Measurements from ENCODE around the gene KHDC1. TPM values are rescaled to one million over a fixed set of nuclear protein-coding genes. Genes with fewer than 3 reads are reported as not detected.
A peak's percentile ranks its signal among the peaks of the same experiment; 100 is the strongest.

KHDC1 gene
- total RNA-seq, 1 experiment from 2014 or later = 7.7 TPM

GRCh38 chr6:73309535-73309784 lies 46.5 kb upstream of the KHDC1 start:
- Histone ChIP-seq H3K4me2 (ENCODE audit: insufficient read depth, insufficient read length, low read length) (peak overlapping the region; percentile 89), H3K23ac (ENCODE audit: insufficient read length, low read depth, low read length) (no peak overlapping the region), H4K8ac (replicated peaks; ENCODE audit: insufficient read length, low read depth, low read length) (no peak overlapping the region), H3K9me3 (ENCODE audit: control insufficient read depth, low read depth, low read length) (no peaks in the 10 kb centered on the region), H2AFZ (ENCODE audit: low read length) (peak overlapping the region; percentile 9), H3K56ac (ENCODE audit: insufficient read length, low read depth, low read length) (no peak overlapping the region), H2BK120ac (ENCODE audit: low read depth, low read length, poor library complexity, severe bottlenecking) (no peak overlapping the region), H3K27me3 (ENCODE audit: insufficient read depth, low read length) (no peaks in the 10 kb centered on the region), H3K9ac (ENCODE audit: extremely low read depth, insufficient read length, low read length) (peak overlapping the region; percentile 69), H2BK15ac (ENCODE audit: low read depth, low read length) (no peak overlapping the region), H3K4me1 (ENCODE audit: insufficient read depth, low read length) (no peaks in the 10 kb centered on the region; the same call in 1 of the 2 replicates), H3K14ac (ENCODE audit: insufficient read depth, low read length) (peak overlapping the region; percentile 98; the same call in 1 of the 2 replicates), H4K5ac (ENCODE audit: insufficient read length, low read depth, low read length) (no peak overlapping the region), H2BK12ac (ENCODE audit: insufficient read length, low read depth, low read length) (no peak overlapping the region), H3K23me2 (ENCODE audit: insufficient read length, low read depth, low read length, poor library complexity, severe bottlenecking) (peaks cover 17% of the 10 kb centered on the region), H4K20me1 (ENCODE audit: control insufficient read depth, insufficient read depth, insufficient read length) (no peaks in the 10 kb centered on the region), H2BK5ac (ENCODE audit: insufficient read length, low read length) (no peak overlapping the region), H3K4ac (ENCODE audit: low read depth, low read length) (no peak overlapping the region), H4K91ac (ENCODE audit: insufficient read length, low read depth, low read length) (no peak overlapping the region), H3K79me2 (ENCODE audit: insufficient read depth, low read length) (0 out of 2 replicates have a peak, but pooled peaks cover 2% of the 10 kb centered on the region), H3K79me1 (ENCODE audit: insufficient read depth, low read depth, low read length, poor library complexity, severe bottlenecking) (peaks cover 3% of the 10 kb centered on the region), H3K18ac (ENCODE audit: insufficient read length, low read depth, low read length) (peak overlapping the region; percentile 94), H2BK20ac (ENCODE audit: low read depth, low read length, poor library complexity, severe bottlenecking) (no peak overlapping the region), H2AK5ac (ENCODE audit: insufficient read length, low read length) (no peak overlapping the region), H3K27ac (ENCODE audit: insufficient read length, low read depth, low read length) (no peak overlapping the region), H3T11ph (ENCODE audit: low read length) (no peak overlapping the region)
- Mint-ChIP-seq H3K27me3 (ENCODE audit: low read depth) (peaks cover 10% of the 10 kb centered on the region), H3K9me3 (peaks cover 6 to 19% of the 10 kb centered on the region in 2 experiments), H3K4me3 (peak overlapping the region; percentile 90 to 93), H3K27ac (peak overlapping the region; percentile 90 to 96 (median 94); a peak in 5 of 7 replicates), H3K36me3 (ENCODE audit: insufficient read depth in 1 of 3, low read depth in 3 of 3) (peaks cover 9 to 31% (median 17%) of the 10 kb centered on the region in 3 experiments; a peak in 6 of 7 replicates), H3K4me1 (peaks cover 16 to 28% of the 10 kb centered on the region in 2 experiments)
- no peak for DNase-seq
- WGBS (ENCODE audit: extremely low coverage, insufficient read length, low lambda C conversion rate) = no CpG with 5 or more reads among the region's 13 CpGs
- TF ChIP-seq CTCF (conservative IDR thresholded peaks at IDR 0.05) = no peak
